ENCODE results near the gene KDM1A.

The KDM1A gene

DNA sequence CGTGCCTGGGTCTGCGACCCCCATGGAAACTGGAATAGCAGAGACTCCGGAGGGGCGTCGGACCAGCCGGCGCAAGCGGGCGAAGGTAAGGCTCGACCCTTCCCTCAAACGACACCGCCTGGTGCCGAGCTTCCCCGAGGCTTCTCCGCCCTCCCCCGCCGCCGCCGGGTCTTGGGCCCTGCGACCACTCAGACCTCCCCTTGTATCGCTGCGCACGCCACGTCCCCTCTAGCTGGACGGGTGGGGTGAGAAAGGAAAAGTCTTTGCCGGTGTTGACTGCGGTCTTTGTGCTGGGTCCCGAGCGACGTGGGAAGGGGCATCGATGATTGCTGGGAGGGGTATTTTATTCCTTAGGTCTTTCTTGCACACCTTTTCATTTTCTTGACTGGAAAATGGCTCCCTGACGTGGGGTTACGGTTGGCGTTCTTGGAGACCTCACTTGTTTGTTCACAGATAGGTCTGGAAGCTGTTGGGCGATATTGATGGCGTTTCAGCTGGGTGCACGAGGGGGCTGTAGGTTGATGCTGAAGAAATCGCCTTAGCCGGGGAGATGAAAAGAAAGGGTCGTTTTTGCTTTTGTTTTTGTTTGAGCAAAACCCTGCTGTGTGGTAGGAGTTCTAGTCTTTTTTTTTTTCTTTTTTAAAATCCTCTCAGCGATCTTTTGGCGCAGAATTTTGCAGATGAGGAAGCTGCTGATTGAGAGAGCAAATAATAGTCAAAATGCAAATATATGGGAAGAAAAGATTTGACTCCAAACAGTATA, 776 bp downstream of the KDM1A start (continued):
- TF ChIP-seq, protein P1, sequence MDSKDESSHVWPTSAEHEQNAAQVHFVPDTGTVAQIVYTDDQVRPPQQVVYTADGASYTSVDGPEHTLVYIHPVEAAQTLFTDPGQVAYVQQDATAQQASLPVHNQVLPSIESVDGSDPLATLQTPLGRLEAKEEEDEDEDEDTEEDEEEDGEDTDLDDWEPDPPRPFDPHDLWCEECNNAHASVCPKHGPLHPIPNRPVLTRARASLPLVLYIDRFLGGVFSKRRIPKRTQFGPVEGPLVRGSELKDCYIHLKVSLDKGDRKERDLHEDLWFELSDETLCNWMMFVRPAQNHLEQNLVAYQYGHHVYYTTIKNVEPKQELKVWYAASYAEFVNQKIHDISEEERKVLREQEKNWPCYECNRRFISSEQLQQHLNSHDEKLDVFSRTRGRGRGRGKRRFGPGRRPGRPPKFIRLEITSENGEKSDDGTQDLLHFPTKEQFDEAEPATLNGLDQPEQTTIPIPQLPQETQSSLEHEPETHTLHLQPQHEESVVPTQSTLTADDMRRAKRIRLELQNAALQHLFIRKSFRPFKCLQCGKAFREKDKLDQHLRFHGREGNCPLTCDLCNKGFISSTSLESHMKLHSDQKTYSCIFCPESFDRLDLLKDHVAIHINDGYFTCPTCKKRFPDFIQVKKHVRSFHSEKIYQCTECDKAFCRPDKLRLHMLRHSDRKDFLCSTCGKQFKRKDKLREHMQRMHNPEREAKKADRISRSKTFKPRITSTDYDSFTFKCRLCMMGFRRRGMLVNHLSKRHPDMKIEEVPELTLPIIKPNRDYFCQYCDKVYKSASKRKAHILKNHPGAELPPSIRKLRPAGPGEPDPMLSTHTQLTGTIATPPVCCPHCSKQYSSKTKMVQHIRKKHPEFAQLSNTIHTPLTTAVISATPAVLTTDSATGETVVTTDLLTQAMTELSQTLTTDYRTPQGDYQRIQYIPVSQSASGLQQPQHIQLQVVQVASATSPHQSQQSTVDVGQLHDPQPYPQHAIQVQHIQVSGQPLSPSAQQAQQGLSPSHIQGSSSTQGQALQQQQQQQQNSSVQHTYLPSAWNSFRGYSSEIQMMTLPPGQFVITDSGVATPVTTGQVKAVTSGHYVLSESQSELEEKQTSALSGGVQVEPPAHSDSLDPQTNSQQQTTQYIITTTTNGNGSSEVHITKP (tag by site-specific recombination; IDR thresholded peaks at IDR 0.05) = peak; percentile 46
- TF ChIP-seq, protein P2, sequence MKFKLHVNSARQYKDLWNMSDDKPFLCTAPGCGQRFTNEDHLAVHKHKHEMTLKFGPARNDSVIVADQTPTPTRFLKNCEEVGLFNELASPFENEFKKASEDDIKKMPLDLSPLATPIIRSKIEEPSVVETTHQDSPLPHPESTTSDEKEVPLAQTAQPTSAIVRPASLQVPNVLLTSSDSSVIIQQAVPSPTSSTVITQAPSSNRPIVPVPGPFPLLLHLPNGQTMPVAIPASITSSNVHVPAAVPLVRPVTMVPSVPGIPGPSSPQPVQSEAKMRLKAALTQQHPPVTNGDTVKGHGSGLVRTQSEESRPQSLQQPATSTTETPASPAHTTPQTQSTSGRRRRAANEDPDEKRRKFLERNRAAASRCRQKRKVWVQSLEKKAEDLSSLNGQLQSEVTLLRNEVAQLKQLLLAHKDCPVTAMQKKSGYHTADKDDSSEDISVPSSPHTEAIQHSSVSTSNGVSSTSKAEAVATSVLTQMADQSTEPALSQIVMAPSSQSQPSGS (tag by site-specific recombination; IDR thresholded peaks at IDR 0.05; ENCODE audit: low read depth) = no peak
- TF ChIP-seq ZNF555 (tag by site-specific recombination; conservative IDR thresholded peaks at IDR 0.05) (no peak), ZSCAN16 (tag by site-specific recombination; IDR thresholded peaks at IDR 0.05) (no peak), ZSCAN30 (tag by site-specific recombination; IDR thresholded peaks at IDR 0.05) (no peak), ZNF654 (tag by site-specific recombination; IDR thresholded peaks at IDR 0.05; ENCODE audit: low read depth) (no peak)
- TF ChIP-seq, protein P3, sequence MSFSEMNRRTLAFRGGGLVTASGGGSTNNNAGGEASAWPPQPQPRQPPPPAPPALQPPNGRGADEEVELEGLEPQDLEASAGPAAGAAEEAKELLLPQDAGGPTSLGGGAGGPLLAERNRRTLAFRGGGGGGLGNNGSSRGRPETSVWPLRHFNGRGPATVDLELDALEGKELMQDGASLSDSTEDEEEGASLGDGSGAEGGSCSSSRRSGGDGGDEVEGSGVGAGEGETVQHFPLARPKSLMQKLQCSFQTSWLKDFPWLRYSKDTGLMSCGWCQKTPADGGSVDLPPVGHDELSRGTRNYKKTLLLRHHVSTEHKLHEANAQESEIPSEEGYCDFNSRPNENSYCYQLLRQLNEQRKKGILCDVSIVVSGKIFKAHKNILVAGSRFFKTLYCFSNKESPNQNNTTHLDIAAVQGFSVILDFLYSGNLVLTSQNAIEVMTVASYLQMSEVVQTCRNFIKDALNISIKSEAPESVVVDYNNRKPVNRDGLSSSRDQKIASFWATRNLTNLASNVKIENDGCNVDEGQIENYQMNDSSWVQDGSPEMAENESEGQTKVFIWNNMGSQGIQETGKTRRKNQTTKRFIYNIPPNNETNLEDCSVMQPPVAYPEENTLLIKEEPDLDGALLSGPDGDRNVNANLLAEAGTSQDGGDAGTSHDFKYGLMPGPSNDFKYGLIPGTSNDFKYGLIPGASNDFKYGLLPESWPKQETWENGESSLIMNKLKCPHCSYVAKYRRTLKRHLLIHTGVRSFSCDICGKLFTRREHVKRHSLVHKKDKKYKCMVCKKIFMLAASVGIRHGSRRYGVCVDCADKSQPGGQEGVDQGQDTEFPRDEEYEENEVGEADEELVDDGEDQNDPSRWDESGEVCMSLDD (tag by site-specific recombination; IDR thresholded peaks at IDR 0.05) = 0 out of 2 replicates have a peak, but pooled peaks have one; percentile 25

DNA sequence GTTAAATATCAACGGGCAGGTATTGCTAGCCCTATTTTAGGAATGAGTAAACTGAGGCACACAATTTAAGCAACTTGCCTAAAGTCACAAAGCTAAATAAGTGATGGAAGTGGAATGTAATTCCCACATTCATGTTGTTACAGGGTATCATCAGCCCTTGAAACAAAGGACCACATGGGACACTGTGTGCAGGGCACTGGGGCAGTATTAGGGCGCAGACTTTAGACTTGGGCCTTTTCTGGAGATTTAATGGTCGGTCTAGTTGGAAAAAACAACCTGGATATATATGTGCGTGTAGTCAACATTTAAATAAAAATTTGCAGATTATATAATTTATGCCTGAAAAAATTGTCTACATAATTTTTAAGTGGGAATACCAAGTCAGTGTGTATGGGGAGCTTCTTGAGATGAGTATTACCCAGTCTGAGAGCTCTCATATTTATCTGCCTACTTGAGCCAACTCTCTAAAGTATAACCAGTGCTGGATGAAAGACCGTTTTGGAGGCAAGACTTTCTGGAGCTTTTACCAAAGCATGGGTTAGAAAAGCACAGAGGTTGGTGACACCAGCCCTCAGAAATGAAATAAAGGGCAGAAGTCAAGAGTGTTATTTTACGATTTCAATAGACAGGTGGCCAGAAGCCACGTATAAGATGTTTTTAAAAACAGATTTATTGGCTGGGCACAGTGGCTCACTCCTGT, 1.6 kb downstream of the KDM1A start:
- POLR2A ChIA-PET = no interaction called here
- Histone ChIP-seq H3K9me3 (ENCODE audit: control insufficient read depth, insufficient read depth, low read depth, low read length) (no peaks in the 10 kb centered on the region), H3K36me3 (ENCODE audit: control insufficient read depth in 2 of 2, insufficient read depth in 1 of 2, low read length in 2 of 2) (no peaks in the 10 kb centered on the region), H3K4me1 (ENCODE audit: control insufficient read depth, insufficient read depth, low read length) (no peaks in the 10 kb centered on the region), H3K4me3 (ENCODE audit: low read depth, low read length) (peak overlapping the region; percentile 85), H3K27ac (ENCODE audit: extremely low read depth, low read depth, low read length) (no peak overlapping the region)
- TF ChIP-seq, protein P4, sequence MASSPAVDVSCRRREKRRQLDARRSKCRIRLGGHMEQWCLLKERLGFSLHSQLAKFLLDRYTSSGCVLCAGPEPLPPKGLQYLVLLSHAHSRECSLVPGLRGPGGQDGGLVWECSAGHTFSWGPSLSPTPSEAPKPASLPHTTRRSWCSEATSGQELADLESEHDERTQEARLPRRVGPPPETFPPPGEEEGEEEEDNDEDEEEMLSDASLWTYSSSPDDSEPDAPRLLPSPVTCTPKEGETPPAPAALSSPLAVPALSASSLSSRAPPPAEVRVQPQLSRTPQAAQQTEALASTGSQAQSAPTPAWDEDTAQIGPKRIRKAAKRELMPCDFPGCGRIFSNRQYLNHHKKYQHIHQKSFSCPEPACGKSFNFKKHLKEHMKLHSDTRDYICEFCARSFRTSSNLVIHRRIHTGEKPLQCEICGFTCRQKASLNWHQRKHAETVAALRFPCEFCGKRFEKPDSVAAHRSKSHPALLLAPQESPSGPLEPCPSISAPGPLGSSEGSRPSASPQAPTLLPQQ (tag by site-specific recombination; IDR thresholded peaks at IDR 0.05) = no peak
- peak; percentile 60 for TF ChIP-seq ZBTB8A (tag by site-specific recombination; IDR thresholded peaks at IDR 0.05)
- peak; percentile 16; the same call in 1 of the 2 replicates for TF ChIP-seq SCRT1 (tag by site-specific recombination; IDR thresholded peaks at IDR 0.05; ENCODE audit: borderline replicate concordance)
- CTCF ChIA-PET = interaction anchor here (0.7 to 1.2 kb wide), 2 partner anchors 30 to 163 kb away, joined by 3 to 5 read pairs; no protein-coding TSS in a partner anchor

- ChIA-PET CTCF (no interaction called here), POLR2A (no interaction called here)
- no peaks in the 10 kb centered on the region for H3K4me1 ChIP-seq (ENCODE audit: control insufficient read depth, insufficient read depth, low read length)
- H3K27ac ChIP-seq (ENCODE audit: extremely low read depth, low read depth, low read length) = no peak overlapping the region
- H3K4me3 ChIP-seq (ENCODE audit: low read depth, low read length) = no peak overlapping the region
- 0 out of 2 replicates have a peak, but pooled peaks have one; percentile 9 for TF ChIP-seq SP7 (tag by site-specific recombination; IDR thresholded peaks at IDR 0.05)
- no peak for TF ChIP-seq ZNF792 (tag by site-specific recombination; IDR thresholded peaks at IDR 0.05)
- peak; percentile 17; the same call in 1 of the 2 replicates for TF ChIP-seq ZNF580 (tag by site-specific recombination; IDR thresholded peaks at IDR 0.05)
- no peak for TF ChIP-seq ZBTB44 (tag by site-specific recombination; IDR thresholded peaks at IDR 0.05)
- TF ChIP-seq ZNF146 (tag by site-specific recombination; IDR thresholded peaks at IDR 0.05) = peak; percentile 91
- 0 out of 2 replicates have a peak, but pooled peaks have one; percentile 25 for TF ChIP-seq MZF1 (tag by site-specific recombination; IDR thresholded peaks at IDR 0.05; ENCODE audit: borderline replicate concordance)
- no peak for TF ChIP-seq GLI4 (tag by site-specific recombination; IDR thresholded peaks at IDR 0.05)
- peak; percentile 17 for TF ChIP-seq SETDB1 (IDR thresholded peaks at IDR 0.05; ENCODE audit: insufficient read length, low read length)
- no peak for TF ChIP-seq ZSCAN16 (tag by site-specific recombination; IDR thresholded peaks at IDR 0.05)
- no peaks in the 10 kb centered on the region for H3K36me3 ChIP-seq (ENCODE audit: control insufficient read depth in 2 of 2, insufficient read depth in 1 of 2, low read length in 2 of 2)
- H3K9me3 ChIP-seq (ENCODE audit: control insufficient read depth, insufficient read depth, low read depth, low read length) = no peaks in the 10 kb centered on the region
Measured at GRCh38 chr1:23021834-23022233, 2.6 kb downstream of the KDM1A start.

Data from HEK293 (cell line).